Fibroblast of mammary gland (primary cell): ENCODE results near the gene MED16.

ENCODE experiments used
- DNase-seq: peaks from one replicate; pipeline ENCODE4 v3.0.0-alpha.2; 2010; ENCODE audit warnings: low read depth
- H3K4me3 ChIP-seq: 2 replicates; pipeline ENCODE4 v1.5.1; 2011; ENCODE audit warnings: low read depth, mild to moderate bottlenecking, low read length, moderate library complexity; ENCODE audit not compliant: control insufficient read depth
- TF ChIP-seq, protein P1 (sequence below): conservative IDR thresholded peaks from 2 replicates; pipeline ENCODE4 v1.5.1; 2011; ENCODE audit warnings: low read depth, low read length, inconsistent platforms; ENCODE audit not compliant: control insufficient read depth, insufficient read depth

Gene MED16

GRCh38 chr19:900302-901111 lies 7.5 kb upstream of the MED16 start:
- no peak for DNase-seq
- TF ChIP-seq, protein P1, sequence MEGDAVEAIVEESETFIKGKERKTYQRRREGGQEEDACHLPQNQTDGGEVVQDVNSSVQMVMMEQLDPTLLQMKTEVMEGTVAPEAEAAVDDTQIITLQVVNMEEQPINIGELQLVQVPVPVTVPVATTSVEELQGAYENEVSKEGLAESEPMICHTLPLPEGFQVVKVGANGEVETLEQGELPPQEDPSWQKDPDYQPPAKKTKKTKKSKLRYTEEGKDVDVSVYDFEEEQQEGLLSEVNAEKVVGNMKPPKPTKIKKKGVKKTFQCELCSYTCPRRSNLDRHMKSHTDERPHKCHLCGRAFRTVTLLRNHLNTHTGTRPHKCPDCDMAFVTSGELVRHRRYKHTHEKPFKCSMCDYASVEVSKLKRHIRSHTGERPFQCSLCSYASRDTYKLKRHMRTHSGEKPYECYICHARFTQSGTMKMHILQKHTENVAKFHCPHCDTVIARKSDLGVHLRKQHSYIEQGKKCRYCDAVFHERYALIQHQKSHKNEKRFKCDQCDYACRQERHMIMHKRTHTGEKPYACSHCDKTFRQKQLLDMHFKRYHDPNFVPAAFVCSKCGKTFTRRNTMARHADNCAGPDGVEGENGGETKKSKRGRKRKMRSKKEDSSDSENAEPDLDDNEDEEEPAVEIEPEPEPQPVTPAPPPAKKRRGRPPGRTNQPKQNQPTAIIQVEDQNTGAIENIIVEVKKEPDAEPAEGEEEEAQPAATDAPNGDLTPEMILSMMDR, result no peak
- H3K4me3 ChIP-seq, result no peak overlapping the region

GRCh38 chr19:900043-900301 lies 7.0 kb upstream of the MED16 start:
- DNase-seq, result no peak
- TF ChIP-seq, protein P1, result no peak
- H3K4me3 ChIP-seq, result no peak overlapping the region

- TF ChIP-seq, protein P1, result no peak
- no peak overlapping the region for H3K4me3 ChIP-seq
- DNase-seq, result no peak
Measured at GRCh38 chr19:899336-900042, 6.5 kb upstream of the MED16 start.

- no peak for DNase-seq
- H3K4me3 ChIP-seq, result no peak overlapping the region
- TF ChIP-seq, protein P1, result no peak
Measured at GRCh38 chr19:898663-899062, 5.7 kb upstream of the MED16 start.

GRCh38 chr19:897442-898039 lies 4.6 kb upstream of the MED16 start:
- TF ChIP-seq, protein P1, result no peak
- DNase-seq, result no peak
- no peak overlapping the region for H3K4me3 ChIP-seq

DNA sequence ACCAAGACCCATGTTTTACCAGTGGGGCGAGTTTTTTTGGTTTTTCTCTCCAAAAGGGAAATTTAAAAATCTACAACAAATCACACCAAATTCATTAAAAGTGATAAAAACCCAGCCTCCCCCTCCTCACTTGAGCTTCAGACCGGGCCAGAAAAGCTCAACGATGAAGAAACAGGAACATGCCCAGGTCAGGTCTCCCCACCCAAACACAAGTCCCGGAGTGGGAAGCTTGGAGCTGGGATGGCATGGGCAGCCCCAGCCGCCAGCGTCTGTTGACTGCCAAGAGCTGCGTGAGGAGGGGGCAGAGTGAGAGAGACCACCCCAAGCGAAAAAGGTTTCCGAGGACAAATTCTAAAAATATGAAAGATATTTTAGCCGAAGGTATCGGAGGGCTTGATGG lies 4.0 kb upstream of the MED16 start:
- TF ChIP-seq, protein P1, result no peak

DNA sequence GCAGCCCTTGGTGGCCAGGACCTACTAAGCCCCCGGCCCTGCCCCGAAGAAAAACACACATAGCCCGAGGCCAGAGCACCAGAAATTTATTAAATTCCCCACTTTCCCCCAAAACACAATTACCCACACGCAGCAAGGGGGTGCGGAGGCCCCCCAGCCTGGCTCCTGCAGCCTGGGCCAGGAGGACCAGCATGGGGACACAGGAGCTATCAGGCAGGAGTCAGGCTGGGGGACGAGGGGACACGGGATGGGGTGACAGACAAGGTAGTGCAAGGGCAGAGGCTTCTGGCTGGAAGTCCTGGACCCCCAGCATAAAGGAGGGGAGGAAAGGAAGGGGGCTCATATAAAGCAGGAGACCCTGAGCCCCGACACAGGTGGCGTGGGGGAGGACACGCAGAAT lies 3.4 kb upstream of the MED16 start:
- H3K4me3 ChIP-seq, result no peak overlapping the region
- no peak for DNase-seq
- TF ChIP-seq, protein P1, result no peak

More for the DNA sequence above, 4.0 kb upstream of the MED16 start:
- DNase-seq, result no peak
- H3K4me3 ChIP-seq, result no peak overlapping the region
